Coronary artery (tissue), 2 donors: ENCODE results near the gene VPS13D.
"Not testable (repeated sequence)": the region's sequence is repeated elsewhere in the genome, so short reads cannot be mapped to it uniquely, and the experiment has no call there.

ENCODE experiments used
- DNase-seq: peaks from one replicate; pipeline ENCODE4 v3.0.0-alpha.2; 2017; ENCODE audit warnings: low spot score
- H3K27ac ChIP-seq, 2 donors: fragments of 200-600 bp; sonication (generic); one replicate each; pipeline ENCODE4 v1.5.1; 2016 to 2019
- H3K4me3 ChIP-seq: fragments of 200-600 bp; sonication (generic); 2 replicates; pipeline ENCODE4 v1.5.1; 2016; ENCODE audit warnings: mild to moderate bottlenecking, moderate library complexity
- TF ChIP-seq, protein P1 (sequence below): fragments of 200-600 bp; sonication (generic); IDR thresholded peaks from one replicate; pipeline ENCODE4 v1.5.1; 2019; ENCODE audit warnings: antibody characterized with exemption

VPS13D gene

DNA sequence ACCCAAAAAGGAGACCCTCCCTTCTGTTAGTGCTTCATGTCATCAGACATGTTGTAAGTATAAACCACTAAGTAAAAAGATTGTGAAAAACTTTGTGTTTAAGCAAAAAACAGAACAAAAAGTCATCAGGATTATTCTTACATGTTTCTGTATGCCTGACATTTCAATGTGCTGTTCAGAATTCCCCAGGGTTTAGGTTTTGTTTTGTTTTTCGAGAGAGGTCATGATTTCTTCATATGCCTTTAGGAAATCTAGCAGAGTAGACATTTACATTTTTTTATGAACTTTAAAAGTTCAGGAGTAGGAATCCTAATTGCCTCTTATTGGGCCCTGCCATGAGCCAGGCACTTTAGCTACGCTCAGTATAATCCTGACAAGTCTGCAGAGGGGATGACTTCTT is 85.3 kb downstream of the VPS13D start:
- peak overlapping the region; percentile 1 to 56 for H3K27ac ChIP-seq
- no peak overlapping the region for H3K4me3 ChIP-seq
- DNase-seq = no peak
- TF ChIP-seq, protein P1, sequence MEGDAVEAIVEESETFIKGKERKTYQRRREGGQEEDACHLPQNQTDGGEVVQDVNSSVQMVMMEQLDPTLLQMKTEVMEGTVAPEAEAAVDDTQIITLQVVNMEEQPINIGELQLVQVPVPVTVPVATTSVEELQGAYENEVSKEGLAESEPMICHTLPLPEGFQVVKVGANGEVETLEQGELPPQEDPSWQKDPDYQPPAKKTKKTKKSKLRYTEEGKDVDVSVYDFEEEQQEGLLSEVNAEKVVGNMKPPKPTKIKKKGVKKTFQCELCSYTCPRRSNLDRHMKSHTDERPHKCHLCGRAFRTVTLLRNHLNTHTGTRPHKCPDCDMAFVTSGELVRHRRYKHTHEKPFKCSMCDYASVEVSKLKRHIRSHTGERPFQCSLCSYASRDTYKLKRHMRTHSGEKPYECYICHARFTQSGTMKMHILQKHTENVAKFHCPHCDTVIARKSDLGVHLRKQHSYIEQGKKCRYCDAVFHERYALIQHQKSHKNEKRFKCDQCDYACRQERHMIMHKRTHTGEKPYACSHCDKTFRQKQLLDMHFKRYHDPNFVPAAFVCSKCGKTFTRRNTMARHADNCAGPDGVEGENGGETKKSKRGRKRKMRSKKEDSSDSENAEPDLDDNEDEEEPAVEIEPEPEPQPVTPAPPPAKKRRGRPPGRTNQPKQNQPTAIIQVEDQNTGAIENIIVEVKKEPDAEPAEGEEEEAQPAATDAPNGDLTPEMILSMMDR = no peak

DNA sequence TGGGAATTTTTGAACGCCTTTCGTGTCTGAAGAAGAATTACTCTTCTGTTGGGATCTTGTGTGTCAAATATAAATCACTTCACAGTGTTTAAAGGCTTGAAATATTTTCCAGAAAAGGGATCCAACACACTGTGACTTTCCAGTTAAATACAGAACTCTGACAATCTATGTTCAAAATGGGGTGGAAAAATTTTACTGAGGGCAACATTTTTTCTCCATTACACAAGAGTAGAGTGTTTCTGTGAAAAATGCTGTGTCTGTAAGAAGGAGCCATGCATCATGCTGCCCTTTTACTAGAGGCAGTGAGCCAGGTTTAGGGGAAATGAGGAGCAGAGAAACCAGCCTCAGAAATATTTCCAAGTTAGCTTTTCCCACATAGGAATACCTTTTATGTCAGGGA is 86.5 kb downstream of the VPS13D start:
- TF ChIP-seq, protein P1 = no peak
- Histone ChIP-seq H3K27ac (peak overlapping the region; percentile 56 to 65), H3K4me3 (no peak overlapping the region)
- no peak for DNase-seq

- no peak overlapping the region for H3K4me3 ChIP-seq
- TF ChIP-seq, protein P1 = no peak
- no peak for DNase-seq
- H3K27ac ChIP-seq = no peak overlapping the region
These were observed 90.7 kb downstream of the VPS13D start for GRCh38 chr1:12320486-12320885.

DNA sequence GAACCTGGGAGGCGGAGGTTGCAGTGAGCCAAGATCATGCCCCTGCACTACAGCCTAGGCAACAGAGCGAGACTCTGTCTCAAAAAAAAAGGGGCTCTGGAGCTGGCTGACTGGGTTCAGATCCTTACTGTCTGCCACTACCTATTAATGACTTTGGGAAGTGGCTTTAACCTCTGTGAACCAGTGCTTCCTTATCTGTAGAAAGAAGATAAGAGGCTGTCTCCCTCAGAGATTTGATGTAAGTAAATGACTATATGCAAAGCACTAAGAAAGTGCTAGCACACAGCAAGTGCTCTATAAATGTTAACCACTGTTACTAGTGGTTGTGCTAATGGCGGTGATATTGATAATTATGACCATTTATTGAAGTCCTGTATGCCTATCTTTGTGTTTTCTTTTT is 94.6 kb downstream of the VPS13D start:
- Histone ChIP-seq H3K27ac (no peak overlapping the region), H3K4me3 (no peak overlapping the region)
- DNase-seq = no peak
- TF ChIP-seq, protein P1 = no peak

GRCh38 chr1:12324973-12325372 is 95.1 kb downstream of the VPS13D start:
- not testable (repeated sequence) for H3K4me3 ChIP-seq, H3K27ac ChIP-seq, DNase-seq

DNA sequence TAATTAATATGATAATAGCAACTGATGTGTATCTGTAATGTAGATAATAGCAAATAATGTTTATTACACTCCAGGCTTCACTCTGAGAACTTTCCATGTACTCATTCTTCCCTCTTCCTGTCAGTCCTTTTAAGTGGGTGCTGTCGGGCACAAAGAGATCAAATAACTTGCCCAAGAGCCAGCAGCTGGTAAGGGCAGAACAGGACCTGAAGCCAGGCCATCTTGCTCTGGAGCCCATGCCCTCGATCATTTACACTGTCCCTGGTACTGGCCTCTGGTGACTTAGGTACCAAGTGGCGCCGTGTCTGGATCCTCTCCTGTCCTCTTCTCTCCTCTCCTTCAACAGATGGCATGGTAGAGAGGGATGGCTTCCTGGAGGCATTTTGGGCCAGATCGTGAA is 97.2 kb downstream of the VPS13D start:
- TF ChIP-seq, protein P1 = no peak
- H3K4me3 ChIP-seq = no peak overlapping the region
- H3K27ac ChIP-seq = no peak overlapping the region
- DNase-seq = no peak

- Histone ChIP-seq H3K4me3 (no peak overlapping the region), H3K27ac (no peak overlapping the region)
- TF ChIP-seq, protein P1 = no peak
- no peak for DNase-seq
These were observed 97.7 kb downstream of the VPS13D start for GRCh38 chr1:12327566-12327965.
